Measurements from ENCODE around the gene NUAK2. TPM values are rescaled to one million over a fixed set of nuclear protein-coding genes. Genes with fewer than 3 reads are reported as not detected.

Gene NUAK2
- polyA plus RNA-seq, 1 donor from 2014 or later, result 1.4 TPM

GRCh38 chr1:205354259-205355074, 32.9 kb upstream of the NUAK2 start:
- Histone ChIP-seq H3K9ac (ENCODE audit: low read length) (no peak overlapping the region), H3K27ac (ENCODE audit: low read length) (no peak overlapping the region), H3K9me2 (ENCODE audit: insufficient read depth, low read length) (no peaks in the 10 kb centered on the region), H3K79me2 (replicated peaks; ENCODE audit: insufficient read depth, low read length) (peaks cover 6% of the 10 kb centered on the region), H3K27me3 (ENCODE audit: insufficient read depth, low read depth, low read length) (no peaks in the 10 kb centered on the region), H3K9me3 (ENCODE audit: low read length) (no peaks in the 10 kb centered on the region), H3K4me3 (ENCODE audit: low read length) (no peak overlapping the region), H4K20me1 (ENCODE audit: insufficient read depth) (no peaks in the 10 kb centered on the region), H2AFZ (ENCODE audit: low read depth, low read length) (no peak overlapping the region), H3K4me2 (ENCODE audit: low read length) (no peak overlapping the region), H3K36me3 (ENCODE audit: insufficient read depth, low read length) (no peaks in the 10 kb centered on the region), H3F3A (ENCODE audit: insufficient read depth, low read length, poor library complexity, severe bottlenecking) (no peaks in the 10 kb centered on the region)
- no peak for TF ChIP-seq MXI1 (conservative IDR thresholded peaks at IDR 0.05; ENCODE audit: poor library complexity, severe bottlenecking)
- TF ChIP-seq, protein P1, sequence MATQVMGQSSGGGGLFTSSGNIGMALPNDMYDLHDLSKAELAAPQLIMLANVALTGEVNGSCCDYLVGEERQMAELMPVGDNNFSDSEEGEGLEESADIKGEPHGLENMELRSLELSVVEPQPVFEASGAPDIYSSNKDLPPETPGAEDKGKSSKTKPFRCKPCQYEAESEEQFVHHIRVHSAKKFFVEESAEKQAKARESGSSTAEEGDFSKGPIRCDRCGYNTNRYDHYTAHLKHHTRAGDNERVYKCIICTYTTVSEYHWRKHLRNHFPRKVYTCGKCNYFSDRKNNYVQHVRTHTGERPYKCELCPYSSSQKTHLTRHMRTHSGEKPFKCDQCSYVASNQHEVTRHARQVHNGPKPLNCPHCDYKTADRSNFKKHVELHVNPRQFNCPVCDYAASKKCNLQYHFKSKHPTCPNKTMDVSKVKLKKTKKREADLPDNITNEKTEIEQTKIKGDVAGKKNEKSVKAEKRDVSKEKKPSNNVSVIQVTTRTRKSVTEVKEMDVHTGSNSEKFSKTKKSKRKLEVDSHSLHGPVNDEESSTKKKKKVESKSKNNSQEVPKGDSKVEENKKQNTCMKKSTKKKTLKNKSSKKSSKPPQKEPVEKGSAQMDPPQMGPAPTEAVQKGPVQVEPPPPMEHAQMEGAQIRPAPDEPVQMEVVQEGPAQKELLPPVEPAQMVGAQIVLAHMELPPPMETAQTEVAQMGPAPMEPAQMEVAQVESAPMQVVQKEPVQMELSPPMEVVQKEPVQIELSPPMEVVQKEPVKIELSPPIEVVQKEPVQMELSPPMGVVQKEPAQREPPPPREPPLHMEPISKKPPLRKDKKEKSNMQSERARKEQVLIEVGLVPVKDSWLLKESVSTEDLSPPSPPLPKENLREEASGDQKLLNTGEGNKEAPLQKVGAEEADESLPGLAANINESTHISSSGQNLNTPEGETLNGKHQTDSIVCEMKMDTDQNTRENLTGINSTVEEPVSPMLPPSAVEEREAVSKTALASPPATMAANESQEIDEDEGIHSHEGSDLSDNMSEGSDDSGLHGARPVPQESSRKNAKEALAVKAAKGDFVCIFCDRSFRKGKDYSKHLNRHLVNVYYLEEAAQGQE (IDR thresholded peaks at IDR 0.05; ENCODE audit: borderline replicate concordance), result no peak
- TF ChIP-seq, protein P2, sequence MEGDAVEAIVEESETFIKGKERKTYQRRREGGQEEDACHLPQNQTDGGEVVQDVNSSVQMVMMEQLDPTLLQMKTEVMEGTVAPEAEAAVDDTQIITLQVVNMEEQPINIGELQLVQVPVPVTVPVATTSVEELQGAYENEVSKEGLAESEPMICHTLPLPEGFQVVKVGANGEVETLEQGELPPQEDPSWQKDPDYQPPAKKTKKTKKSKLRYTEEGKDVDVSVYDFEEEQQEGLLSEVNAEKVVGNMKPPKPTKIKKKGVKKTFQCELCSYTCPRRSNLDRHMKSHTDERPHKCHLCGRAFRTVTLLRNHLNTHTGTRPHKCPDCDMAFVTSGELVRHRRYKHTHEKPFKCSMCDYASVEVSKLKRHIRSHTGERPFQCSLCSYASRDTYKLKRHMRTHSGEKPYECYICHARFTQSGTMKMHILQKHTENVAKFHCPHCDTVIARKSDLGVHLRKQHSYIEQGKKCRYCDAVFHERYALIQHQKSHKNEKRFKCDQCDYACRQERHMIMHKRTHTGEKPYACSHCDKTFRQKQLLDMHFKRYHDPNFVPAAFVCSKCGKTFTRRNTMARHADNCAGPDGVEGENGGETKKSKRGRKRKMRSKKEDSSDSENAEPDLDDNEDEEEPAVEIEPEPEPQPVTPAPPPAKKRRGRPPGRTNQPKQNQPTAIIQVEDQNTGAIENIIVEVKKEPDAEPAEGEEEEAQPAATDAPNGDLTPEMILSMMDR (IDR thresholded peaks at IDR 0.05; ENCODE audit: poor library complexity, severe bottlenecking), result peak; percentile 89
- TF ChIP-seq TAF1 (IDR thresholded peaks at IDR 0.05; ENCODE audit: low read depth), result no peak
- TF ChIP-seq RAD21 (conservative IDR thresholded peaks at IDR 0.05), result peak; percentile 78
- TF ChIP-seq EP300 (conservative IDR thresholded peaks at IDR 0.05; ENCODE audit: poor library complexity, severe bottlenecking), result no peak
- no peak for TF ChIP-seq POLR2AphosphoS5 (IDR thresholded peaks at IDR 0.05)
- no peak for TF ChIP-seq EZH2 (IDR thresholded peaks at IDR 0.05; ENCODE audit: borderline replicate concordance, insufficient read depth, low read length, poor library complexity, severe bottlenecking)
- peak; percentile 89 for TF ChIP-seq SMC3 (conservative IDR thresholded peaks at IDR 0.05; ENCODE audit: poor library complexity)

DNA sequence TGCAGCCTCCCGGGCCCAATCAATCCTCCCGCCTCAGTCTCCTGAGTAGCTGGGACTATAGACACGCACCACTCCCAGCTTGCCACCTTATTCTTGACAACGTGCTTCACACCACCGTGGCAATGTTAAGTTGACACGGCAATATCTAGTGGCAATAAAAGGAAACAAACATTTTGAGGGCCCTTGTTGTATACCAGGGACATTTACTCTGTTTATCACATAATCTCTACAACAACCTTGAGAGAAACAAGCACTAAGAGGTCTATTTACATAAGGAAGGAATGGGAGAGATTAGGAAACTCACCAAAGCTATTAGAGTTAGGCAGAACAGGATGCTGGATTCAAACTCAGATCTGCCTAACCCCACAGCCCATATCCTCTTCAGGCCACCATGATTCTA, 32.1 kb upstream of the NUAK2 start:
- H3K27me3 ChIP-seq (ENCODE audit: insufficient read depth, low read depth, low read length), result no peaks in the 10 kb centered on the region
- peaks cover 6% of the 10 kb centered on the region for H3K79me2 ChIP-seq (replicated peaks; ENCODE audit: insufficient read depth, low read length)
- no peak overlapping the region for H3K4me2 ChIP-seq (ENCODE audit: low read length)
- peaks cover 6% of the 10 kb centered on the region for H3F3A ChIP-seq (ENCODE audit: insufficient read depth, low read length, poor library complexity, severe bottlenecking)
- no peaks in the 10 kb centered on the region for H3K36me3 ChIP-seq (ENCODE audit: insufficient read depth, low read length)
- no peaks in the 10 kb centered on the region for H4K20me1 ChIP-seq (ENCODE audit: insufficient read depth)
- peak overlapping the region; percentile 60 for H3K27ac ChIP-seq (ENCODE audit: low read length)
- no peak overlapping the region for H3K4me3 ChIP-seq (ENCODE audit: low read length)
- no peak overlapping the region for H2AFZ ChIP-seq (ENCODE audit: low read depth, low read length)
- H3K9ac ChIP-seq (ENCODE audit: low read length), result no peak overlapping the region
- TF ChIP-seq, protein P1 (IDR thresholded peaks at IDR 0.05; ENCODE audit: borderline replicate concordance), result no peak
- TF ChIP-seq, protein P2 (IDR thresholded peaks at IDR 0.05; ENCODE audit: poor library complexity, severe bottlenecking), result no peak
- H3K9me2 ChIP-seq (ENCODE audit: insufficient read depth, low read length), result no peaks in the 10 kb centered on the region
- no peaks in the 10 kb centered on the region for H3K9me3 ChIP-seq (ENCODE audit: low read length)
